GM19238 (cell line): ENCODE data around the gene MDH1.
"Not testable (repeated sequence)": the region's sequence is repeated elsewhere in the genome, so short reads cannot be mapped to it uniquely, and the experiment has no call there.

Experiments used
- DNase-seq: peaks from one replicate; pipeline ENCODE4 v3.0.0; 2011; ENCODE audit warnings: low spot score; ENCODE audit not compliant: insufficient read length

Gene MDH1

GRCh38 chr2:63588385-63589147, at the start of gene MDH1, which contains the start of gene WDPCP:
Gene MDH1, plus strand, starts transcription at chr2:63588963. Its CDS starts 81 bp downstream, at chr2:63589044.
Gene WDPCP, minus strand, starts transcription at chr2:63588477. Its CDS starts 206 bp downstream, at chr2:63588271.
- DNase-seq, result peak; percentile 51

DNA sequence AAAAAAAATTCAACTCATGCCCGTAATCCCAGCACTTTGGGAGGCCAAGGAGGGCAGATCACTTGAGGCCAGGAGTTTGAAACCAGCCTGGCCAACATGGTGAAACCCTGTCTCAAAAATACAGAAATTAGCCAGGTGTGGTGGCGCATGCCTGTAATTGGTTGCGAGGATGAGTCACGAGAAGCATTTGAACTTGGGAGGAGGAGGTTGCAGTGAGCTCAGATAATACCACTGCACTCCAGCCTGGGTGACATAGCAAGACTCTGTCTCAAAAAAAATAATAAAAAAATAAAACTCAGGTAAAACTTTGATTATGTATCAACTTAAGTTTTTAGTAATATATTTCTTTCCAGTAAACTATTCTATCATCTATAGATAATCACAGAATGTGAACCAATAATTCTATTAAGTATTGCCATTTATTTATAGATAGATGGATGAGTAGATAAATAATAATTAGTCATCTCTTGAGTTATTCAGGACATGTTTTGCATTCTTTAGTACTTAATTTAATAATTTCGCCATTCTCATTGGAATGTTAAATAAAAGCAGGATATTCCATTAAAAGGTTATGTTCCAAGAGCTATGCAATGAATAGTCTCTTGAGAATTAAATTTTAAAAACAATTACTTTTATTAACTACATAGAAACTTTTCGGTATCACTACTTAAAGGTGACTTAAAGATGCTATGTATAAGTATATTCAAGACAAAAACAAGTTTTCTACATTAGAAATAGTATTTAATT, 49.2 kb upstream of the MDH1 start:
- no peak for DNase-seq

DNA sequence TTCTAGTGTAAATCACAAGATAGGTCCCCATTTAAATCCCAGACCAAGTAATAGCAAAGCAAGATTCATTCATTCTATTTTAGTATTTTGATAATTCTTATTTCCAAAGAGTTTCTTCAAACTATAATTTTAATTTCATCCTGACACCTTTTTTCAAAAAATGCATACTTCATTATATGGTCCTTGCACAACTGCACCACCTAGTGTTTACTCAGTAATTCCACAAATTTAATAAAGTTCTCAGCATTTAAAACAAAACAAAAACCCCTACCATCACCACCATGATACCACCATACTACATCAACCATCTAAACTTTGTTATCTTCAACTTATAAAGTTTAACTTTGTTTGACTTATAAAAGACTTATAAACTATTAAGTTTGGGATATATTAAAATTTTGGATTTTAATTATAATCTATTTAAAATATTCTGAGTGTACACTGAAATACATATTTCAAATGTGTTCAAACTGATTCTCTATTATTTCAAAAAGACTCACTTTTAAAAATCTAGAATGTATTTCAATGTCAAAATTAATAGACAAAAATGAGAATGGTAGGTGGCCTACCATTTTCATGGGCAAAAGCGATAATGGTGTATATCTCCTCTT, 44.6 kb upstream of the MDH1 start:
- no peak for DNase-seq

DNA sequence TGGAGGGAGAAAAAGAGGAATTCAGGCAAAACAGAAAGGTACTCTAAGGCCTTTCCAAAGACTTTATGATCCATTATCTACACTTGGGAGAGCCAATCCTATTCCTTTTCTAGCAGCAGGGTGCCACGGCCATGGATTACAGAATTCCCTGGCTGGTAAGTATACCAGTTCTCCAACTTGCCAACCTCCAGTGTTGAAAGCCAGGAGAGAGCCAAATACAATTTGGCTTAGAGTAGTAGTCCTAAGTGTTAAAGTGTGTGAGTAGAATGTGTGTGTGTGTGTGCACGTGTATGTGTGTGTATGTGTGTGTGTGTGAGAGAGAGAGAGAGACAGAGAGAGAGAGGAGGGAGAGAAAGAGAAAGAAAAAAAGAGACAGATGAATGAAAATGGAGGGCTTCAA, 43.7 kb upstream of the MDH1 start:
- DNase-seq, result no peak

DNA sequence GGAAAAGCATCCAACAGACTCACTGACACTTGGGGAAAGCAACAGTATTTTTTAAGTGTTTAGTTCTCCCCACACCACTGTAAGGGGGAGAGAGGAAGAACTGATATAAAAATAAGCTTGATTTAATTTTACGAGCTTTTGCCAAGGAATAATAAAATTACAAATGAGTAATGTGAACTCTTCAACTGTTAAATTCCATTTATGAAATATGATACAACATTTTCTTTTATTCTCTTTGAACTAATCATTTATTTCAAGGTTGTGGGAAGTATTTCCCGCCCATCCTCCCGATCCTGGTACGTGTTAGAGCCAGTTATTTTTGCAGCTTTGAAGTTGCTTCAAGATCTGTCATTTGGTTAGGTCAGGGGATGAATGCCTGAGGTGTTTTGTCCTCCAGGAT, 35.7 kb upstream of the MDH1 start:
- no peak for DNase-seq

GRCh38 chr2:63555299-63555698, 33.5 kb upstream of the MDH1 start:
- no peak for DNase-seq

GRCh38 chr2:63555931-63556330, 32.8 kb upstream of the MDH1 start:
- no peak for DNase-seq

DNA sequence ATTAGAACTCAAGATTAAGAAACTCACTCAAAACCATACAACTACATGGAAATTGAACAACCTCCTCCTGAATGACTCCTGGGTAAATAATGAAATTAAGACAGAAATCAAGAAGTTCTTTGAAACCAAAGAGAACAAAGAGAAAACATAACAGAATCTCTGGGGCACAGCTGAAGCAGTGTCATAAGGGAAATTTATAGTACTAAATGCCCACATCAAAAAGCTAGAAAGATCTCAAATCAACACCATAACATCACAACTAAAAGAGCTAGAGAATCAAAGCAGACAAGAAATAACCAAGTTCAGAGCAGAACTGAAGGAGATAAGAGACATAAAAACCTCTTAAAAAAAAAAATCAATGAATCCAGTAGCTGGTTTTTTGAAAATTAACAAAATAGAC, 30.9 kb upstream of the MDH1 start:
- DNase-seq, result not testable (repeated sequence)

- DNase-seq, result not testable (repeated sequence)
These were observed 29.8 kb upstream of the MDH1 start for GRCh38 chr2:63558922-63559321.

GRCh38 chr2:63562751-63563150, 26.0 kb upstream of the MDH1 start:
- DNase-seq, result no peak

- DNase-seq, result no peak
These were observed 19.0 kb upstream of the MDH1 start for GRCh38 chr2:63569740-63570139.

DNA sequence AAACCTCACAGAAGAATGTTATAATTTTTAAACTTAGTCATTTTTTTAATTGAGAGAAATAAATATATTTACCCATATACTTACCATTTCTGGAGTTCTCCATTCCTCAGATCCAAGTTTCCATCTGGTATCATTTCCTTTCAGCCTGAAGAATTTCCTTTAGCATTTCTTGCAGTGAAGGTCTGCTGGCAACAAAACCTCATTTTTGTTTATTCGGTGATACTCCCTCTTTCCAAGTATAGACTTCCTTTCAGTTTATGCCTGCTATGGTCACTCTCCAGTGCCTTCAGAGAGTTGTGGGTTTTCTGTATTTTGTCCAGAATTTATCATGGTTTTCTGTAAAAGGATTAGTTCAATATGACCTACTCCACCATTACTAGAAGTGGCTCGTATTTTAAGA, 17.5 kb upstream of the MDH1 start:
- DNase-seq, result no peak

DNA sequence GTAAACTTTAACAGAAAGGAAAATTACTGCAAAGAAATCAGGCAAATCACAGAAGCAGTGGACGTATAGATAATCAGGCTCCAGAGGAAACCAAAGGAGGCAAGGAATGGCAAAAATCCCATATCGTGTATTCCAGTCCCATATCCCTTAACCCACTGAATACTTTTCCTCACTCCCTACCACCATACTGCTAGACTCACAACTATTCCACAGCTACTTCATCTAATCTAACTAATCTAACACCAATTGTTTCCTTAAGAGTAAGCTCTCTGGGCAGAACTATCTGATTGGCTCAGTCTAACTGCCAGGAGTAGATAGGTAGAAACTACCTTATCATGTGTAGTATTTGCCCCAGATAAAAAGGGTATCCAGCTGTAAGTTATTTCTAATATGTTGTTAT, 16.8 kb upstream of the MDH1 start:
- no peak for DNase-seq

GRCh38 chr2:63573026-63573425, 15.7 kb upstream of the MDH1 start:
- DNase-seq, result not testable (repeated sequence)

DNA sequence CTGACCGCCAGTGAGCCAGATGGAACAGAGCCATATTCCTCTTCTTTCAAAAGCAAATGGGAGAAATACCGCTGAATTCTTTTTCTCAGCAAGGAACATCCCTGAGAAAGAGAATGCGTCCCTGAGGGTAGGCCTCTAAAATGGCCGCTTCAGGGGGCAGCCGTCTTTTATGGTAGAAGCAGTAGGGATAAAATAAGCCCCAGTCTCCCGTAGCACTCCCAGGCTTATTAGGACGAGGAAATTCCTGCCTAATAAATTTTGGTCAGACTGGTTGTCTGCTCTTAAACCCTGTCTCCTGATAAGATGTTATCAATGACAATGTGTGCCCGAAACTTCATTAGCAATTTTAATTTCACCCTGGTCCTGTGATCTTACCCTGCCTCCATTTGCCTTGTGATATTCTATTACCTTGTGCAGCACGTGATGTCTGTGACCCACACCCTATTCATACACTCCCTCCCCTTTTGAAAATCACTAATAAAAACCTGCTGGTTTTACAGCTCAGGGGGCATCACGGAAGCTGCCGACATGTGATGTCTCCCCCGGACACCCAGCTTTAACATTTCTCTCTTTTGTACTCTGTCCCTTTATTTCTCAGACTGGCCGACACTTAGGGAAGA, 14.9 kb upstream of the MDH1 start:
- not testable (repeated sequence) for DNase-seq

GRCh38 chr2:63576546-63576945, 12.2 kb upstream of the MDH1 start:
- no peak for DNase-seq

DNA sequence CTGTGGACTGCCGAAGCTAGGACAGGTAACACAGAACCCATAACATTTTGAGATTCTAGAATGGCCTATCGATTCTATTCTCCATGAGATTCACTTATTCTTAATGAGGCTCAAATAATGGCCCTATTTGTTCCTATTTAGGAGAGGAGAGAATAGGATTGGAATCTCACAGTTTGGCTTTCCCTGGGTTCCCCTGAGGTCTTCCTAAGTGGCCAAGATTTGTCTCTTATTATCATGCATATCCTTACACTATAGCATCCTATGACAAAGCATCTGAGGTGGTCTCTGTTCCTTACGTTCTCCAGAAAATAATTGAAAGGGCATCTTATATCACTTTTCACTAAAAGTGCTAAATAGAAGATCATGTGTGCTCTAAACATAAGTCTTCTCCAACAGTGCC, 10.0 kb upstream of the MDH1 start:
- no peak for DNase-seq

- DNase-seq, result no peak
These were observed 8.0 kb upstream of the MDH1 start for GRCh38 chr2:63580651-63581297.

DNA sequence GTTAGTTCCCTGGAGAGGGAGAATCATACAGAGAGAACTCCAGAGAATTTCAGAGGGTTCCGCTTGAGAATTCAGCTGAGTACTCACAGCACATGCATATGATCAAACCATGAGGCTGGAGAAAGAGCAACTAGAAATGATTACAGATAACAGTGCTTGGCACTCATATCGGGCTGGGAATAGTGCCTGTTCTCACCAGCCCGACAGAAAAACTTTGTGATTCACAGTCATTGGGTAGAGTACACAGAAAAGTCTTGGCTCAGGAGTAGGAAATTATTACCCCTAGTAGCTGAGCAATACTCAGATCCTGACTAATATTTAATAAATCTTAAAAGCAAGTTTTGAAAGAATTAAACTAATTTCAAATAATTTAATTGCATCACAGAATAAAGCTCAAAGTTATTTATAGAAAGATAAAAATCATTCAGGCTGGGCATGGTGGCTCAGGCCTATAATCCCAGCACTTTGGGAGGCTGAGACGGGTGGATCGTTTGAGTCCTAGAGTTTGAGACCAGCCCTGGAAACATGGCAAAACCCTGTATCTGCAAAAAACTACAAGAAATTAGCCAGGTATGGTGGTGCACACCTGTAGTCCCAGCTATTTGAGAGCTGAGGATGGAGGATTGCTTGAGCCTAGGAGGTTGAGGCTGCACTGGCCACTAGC, 7.3 kb upstream of the MDH1 start:
- DNase-seq, result no peak

- no peak for DNase-seq
These were observed 5.9 kb upstream of the MDH1 start for GRCh38 chr2:63582873-63583272.
